TTC549 (cell line): ENCODE data around the gene FNBP1.

Experiments used
- FAIRE-seq: peaks from 2 replicates; lab custom pipeline; 2012; peaks lifted over from hg19 to GRCh38; lab: Jason Lieb, UNC

The FNBP1 gene

GRCh38 chr9:129889941-129890717, 152.9 kb downstream of the FNBP1 start:
- FAIRE-seq: no peak

- FAIRE-seq: no peak
These were observed 153.7 kb downstream of the FNBP1 start for GRCh38 chr9:129889122-129889940.

DNA sequence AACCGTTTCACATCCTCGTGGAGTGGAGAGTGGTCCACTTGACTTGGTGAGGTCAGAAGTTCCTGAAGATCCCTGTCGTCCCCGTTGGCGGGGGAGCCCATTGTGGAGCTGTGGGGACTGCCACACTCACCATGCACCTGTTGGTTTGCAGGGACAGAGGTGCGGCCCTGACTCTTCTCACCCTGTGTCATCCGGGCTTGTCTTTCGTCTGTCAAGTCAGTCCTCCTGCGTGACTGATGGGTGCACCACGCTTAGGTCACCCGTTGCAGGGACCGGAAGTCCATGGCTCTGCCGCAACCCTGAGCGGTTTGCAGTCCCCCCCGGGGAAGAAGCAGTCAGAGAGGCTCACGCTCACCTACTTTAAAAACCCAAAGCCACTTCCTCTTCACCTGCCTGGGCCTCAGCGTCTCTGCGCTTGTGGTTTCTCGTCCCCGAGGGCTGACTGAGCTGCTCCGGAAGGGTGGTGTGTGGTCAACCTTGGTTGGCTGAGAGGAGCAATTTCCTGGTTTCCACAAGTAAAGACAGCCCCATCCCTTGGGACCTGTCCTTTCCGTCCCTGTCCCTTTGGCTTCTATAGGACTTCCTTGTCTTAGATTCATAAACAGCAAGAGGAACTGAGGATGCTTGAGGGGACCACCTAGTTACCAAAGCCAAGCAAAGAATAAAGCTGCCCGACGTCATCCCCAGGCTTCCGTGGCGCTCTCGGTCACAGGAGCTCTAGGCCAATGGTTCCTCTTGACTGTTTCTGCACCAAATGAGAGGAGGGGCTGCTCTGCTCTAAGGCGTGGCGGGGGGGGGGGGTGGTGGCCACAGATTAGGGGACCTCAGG, 154.5 kb downstream of the FNBP1 start:
- FAIRE-seq: no peak

GRCh38 chr9:129887334-129888292, 155.4 kb downstream of the FNBP1 start:
- FAIRE-seq: no peak

DNA sequence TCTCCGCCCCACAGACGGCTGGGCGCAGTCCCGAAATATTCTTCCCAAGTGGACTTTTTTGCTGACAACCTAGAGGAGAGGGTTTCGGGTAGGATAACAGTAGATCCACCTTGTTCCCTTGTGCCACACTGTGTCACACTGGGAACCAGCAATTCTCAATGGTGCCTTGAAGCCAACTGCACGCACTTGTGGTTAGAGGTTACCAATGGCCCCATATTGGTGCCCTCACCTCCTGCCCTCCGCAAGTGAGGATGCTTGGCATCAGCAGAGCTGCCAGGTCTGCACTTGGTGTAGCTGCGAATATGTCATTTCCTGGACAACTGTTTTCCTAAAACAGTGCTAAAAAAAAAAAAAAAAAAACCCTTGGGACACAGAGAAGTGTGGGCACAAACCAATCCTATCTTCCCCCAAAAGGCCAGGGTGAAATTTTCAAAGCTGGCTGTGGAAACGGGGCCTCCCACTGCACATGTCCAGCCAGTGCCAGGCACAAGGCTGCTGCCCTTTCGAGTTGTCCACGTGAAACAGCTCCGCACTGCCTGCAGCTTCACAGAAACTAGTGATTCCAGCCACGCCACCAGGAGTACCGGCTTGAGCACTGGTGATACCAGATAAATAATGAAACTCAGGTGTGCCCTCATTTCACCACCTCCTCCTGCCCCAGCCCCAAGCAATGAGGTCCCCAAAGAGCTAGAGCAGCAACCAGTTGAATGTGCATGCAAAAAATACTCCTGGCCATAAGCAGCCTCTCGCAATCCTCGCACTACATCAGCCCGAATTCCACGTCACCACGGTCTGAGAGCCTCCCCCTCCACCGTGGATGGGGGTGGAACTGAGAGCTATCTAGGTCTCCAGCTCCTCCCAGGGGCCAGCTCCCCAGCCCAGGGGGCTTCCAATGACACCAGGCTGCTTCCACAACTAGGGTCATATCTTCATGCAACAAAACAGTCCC, 156.5 kb downstream of the FNBP1 start:
- FAIRE-seq: no peak

- FAIRE-seq: no peak
These were observed 157.3 kb downstream of the FNBP1 start for GRCh38 chr9:129885670-129886106.

DNA sequence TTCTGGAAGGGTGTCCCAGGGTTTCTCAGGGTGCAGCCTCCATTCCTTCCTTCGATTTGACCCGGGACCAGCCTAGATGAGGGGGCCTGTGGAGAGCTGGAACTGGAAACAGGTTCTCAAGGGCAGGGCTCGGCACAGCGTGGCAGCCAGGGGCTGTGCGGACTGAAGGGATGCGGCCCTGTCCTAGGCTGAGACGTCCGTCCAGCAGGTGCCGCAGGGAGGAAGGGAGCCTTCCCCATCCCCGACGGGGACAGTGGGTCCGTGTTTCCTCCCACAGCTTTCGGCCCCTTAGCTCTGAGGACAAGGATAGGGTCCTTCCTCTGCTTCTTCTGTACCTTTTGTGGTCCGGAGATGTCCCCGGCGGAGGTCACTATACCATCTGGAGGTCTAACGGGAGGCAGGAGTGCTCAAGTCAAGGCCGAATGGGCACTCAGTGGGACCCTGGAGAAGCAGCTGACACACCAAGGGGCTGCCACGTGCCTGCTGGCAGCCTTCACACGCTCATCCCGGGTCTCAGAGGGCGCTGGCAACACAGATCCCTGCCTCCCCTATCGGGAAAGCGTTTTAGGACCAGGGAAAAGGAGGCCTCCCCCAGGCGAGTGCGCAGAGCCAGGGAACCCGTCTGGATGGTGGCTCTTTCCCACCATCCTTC, 157.8 kb downstream of the FNBP1 start:
- no peak for FAIRE-seq

- no peak for FAIRE-seq
These were observed 158.6 kb downstream of the FNBP1 start for GRCh38 chr9:129884220-129885017.

DNA sequence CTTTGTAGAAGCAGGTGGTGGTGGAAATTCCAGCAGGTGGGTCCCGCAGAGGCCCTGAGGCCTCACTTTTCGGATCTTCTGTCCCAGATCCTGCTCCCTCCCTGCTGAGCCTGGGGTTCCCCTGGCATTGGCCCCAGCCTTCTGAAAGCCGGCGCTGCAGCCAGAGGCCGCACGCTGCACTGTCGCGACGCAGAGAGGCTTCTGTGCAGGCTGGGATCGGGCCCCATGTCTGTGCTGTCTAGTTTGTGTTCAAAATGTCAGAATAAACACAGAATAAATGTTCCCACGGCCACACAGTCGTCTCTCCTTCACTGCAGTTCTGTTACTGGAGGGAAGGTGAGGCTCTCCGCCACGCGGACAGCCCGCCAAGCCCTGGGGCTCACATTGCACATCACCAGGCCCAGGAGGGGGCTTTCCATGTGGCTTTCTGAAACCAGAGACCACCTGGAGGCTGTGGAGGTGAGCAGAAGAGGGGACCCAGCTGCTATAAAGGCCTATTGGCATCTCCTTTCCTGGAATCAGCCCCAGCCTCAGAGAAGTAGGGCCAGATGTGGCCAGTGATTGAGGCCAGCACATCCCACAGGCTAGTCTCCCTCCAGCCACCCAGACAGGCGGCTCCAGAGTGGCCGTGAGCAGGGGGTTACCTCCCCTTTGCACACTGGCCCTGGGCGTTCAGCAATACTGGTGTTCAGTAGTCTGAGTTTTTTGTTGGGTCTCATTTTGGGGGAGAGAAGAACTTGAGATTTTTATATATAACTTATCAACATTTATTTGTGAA, 161.3 kb downstream of the FNBP1 start:
- FAIRE-seq: no peak

- FAIRE-seq: no peak
These were observed 162.1 kb downstream of the FNBP1 start for GRCh38 chr9:129880654-129881546.

GRCh38 chr9:129879991-129880653, 162.9 kb downstream of the FNBP1 start:
- no peak for FAIRE-seq

- FAIRE-seq: no peak
These were observed 163.8 kb downstream of the FNBP1 start for GRCh38 chr9:129879103-129879699.

DNA sequence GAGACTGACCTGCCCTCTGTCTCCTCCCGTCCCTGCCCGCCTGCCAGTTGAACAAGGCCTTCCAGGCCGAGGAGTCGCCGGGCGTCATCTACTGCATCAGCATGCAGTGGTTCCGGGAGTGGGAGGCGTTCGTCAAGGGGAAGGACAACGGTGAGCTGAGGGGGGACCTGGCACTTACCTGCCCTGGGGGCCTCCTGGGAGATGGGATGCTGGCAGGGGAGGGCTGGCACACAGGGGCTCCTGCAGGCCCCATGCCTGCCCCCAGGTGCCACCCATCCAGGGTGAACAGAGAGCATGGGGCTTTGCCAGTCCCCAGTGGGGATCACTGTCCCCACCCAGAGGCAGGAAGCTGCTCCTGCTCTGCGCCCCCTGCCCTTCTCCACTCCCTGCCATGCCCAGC, 164.7 kb downstream of the FNBP1 start:
- no peak for FAIRE-seq

GRCh38 chr9:129876815-129877214, 166.2 kb downstream of the FNBP1 start:
- FAIRE-seq: no peak

GRCh38 chr9:129875687-129876395, 167.1 kb downstream of the FNBP1 start:
- FAIRE-seq: no peak
